ENCODE measurements around the gene HILPDA. TPM values are rescaled to one million over a fixed set of nuclear protein-coding genes. Genes with fewer than 3 reads are reported as not detected.

Gene HILPDA
- total RNA-seq, 6 experiments from 2014 or later, result 1.8 to 60.6 (median 3.6) TPM

DNA sequence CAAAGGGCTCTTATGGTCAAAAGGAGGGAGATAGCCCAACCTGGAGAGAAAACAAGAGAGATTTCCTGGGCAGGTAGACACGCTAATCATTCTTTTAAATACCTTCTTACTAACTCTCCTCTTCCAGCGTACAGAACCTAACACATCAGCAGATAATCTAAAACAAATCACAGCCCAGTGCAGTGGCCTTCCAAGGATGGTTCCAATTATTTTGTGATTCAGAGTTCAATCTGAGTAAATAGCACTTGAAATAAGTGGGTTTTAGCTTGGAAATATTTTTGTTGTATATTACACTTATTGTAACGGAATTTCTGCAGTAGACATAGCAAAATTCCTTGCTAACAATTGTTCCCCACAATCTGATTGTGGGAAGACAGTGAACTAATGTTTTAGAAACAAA, 38.6 kb upstream of the HILPDA start:
- no peak for DNase-seq
- Histone ChIP-seq H3K4me3 (no peak overlapping the region), H3K9me3 (no peaks in the 10 kb centered on the region), H3K27me3 (no peaks in the 10 kb centered on the region), H3K36me3 (no peaks in the 10 kb centered on the region), H3K27ac (no peak overlapping the region), H3K4me1 (no peaks in the 10 kb centered on the region)
- no peak for TF ChIP-seq POLR2A (IDR thresholded peaks at IDR 0.05)
- TF ChIP-seq, protein P1, sequence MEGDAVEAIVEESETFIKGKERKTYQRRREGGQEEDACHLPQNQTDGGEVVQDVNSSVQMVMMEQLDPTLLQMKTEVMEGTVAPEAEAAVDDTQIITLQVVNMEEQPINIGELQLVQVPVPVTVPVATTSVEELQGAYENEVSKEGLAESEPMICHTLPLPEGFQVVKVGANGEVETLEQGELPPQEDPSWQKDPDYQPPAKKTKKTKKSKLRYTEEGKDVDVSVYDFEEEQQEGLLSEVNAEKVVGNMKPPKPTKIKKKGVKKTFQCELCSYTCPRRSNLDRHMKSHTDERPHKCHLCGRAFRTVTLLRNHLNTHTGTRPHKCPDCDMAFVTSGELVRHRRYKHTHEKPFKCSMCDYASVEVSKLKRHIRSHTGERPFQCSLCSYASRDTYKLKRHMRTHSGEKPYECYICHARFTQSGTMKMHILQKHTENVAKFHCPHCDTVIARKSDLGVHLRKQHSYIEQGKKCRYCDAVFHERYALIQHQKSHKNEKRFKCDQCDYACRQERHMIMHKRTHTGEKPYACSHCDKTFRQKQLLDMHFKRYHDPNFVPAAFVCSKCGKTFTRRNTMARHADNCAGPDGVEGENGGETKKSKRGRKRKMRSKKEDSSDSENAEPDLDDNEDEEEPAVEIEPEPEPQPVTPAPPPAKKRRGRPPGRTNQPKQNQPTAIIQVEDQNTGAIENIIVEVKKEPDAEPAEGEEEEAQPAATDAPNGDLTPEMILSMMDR (IDR thresholded peaks at IDR 0.05), result no peak
- ATAC-seq, result no peak
- intact Hi-C loops (cut with DNase I), result no loop called here
- 85% methylated on average over 3 of the region's 3 CpGs for WGBS (ENCODE audit: insufficient coverage, low coverage, low lambda C conversion rate, missing lambda C conversion rate)

DNA sequence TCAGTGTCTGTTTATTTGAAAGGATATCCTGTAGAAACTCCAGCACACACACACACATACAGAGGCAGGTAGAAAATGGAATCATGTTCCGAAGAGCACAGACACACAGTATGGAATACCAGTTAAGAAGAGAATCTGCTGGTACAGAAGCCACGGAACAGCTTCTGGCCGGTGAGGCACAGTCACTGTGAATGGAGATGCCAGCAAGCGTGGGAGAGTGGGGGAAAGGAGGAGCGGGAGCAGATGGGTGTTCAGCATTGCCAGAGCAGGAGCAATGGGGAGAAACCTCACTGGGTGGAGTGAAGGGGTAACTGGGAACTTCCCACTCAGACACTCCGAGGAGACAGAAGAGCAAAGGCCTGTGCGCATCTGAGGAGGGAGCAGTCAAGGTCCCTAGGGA, 36.4 kb upstream of the HILPDA start:
- Histone ChIP-seq H3K27me3 (no peaks in the 10 kb centered on the region), H3K4me1 (peaks cover 0 to 9% (median 2%) of the 10 kb centered on the region in 4 donors), H3K27ac (no peak overlapping the region), H3K9me3 (no peaks in the 10 kb centered on the region), H3K4me3 (no peak overlapping the region), H3K36me3 (no peaks in the 10 kb centered on the region)
- no peak for ATAC-seq
- no peak for TF ChIP-seq POLR2A (IDR thresholded peaks at IDR 0.05)
- TF ChIP-seq, protein P1 (IDR thresholded peaks at IDR 0.05), result no peak
- WGBS (ENCODE audit: insufficient coverage, low coverage, low lambda C conversion rate, missing lambda C conversion rate), result 90% methylated on average over 5 of the region's 7 CpGs
- DNase-seq, result no peak
- intact Hi-C loops (cut with DNase I), result no loop called here

DNA sequence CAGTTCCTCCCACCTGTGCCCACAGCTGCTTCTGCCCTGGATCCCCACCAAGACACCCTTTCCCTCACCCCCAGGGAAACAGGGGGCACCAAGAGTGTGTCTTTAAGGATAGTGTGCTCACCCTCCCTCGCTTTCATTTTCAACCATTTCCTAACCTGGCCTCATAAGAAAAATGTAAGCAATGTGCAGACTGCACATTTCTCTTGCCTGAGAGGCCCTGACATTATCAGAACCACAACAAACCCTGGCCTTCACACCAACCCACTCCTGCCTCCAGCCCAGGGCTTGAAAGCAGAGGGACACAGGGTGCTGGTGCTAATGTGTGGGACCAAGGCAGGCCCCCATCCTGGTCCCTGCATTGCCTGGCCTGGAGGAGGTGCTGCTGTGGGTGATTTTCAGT, 34.9 kb upstream of the HILPDA start:
- intact Hi-C loops (cut with DNase I), result no loop called here
- DNase-seq, result no peak
- 100% methylated on average over 1 of the region's 1 CpG for WGBS (ENCODE audit: insufficient coverage, low coverage, low lambda C conversion rate, missing lambda C conversion rate)

DNA sequence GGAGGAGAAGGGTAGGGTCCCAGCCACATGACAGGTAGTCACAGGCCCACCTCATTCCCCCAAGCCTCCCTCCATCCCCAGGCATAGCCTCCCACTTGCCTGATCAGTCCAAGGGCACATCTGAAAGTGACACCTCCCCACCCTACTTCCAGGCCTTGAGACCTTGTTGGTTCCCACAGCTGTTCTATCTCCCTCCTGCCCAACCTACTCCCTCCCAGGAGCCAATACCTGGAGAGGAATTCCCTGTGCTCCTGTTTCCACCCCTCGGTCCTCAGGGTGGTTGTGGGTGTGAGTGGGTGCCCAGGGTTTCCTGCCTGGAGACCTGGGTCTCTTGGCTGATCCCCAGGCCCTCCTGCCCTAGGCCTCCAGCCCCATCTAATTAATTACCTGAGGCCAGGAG, 34.3 kb upstream of the HILPDA start:
- no peak overlapping the region for H3K4me3 ChIP-seq
- no peak for DNase-seq
- H3K36me3 ChIP-seq, result no peaks in the 10 kb centered on the region
- peaks cover 0 to 9% (median 2%) of the 10 kb centered on the region in 4 donors for H3K4me1 ChIP-seq
- H3K9me3 ChIP-seq, result no peaks in the 10 kb centered on the region
- no peak overlapping the region for H3K27ac ChIP-seq
- no peaks in the 10 kb centered on the region for H3K27me3 ChIP-seq
- no CpG with 5 or more reads among the region's 1 CpG for WGBS (ENCODE audit: insufficient coverage, low coverage, low lambda C conversion rate, missing lambda C conversion rate)
- ATAC-seq, result no peak
- no peak for TF ChIP-seq POLR2A (IDR thresholded peaks at IDR 0.05)
- TF ChIP-seq, protein P1 (IDR thresholded peaks at IDR 0.05), result no peak
- intact Hi-C loops (cut with DNase I), result no loop called here

More for the DNA sequence above, 34.9 kb upstream of the HILPDA start:
- H3K4me3 ChIP-seq, result no peak overlapping the region
- H3K4me1 ChIP-seq, result peaks cover 0 to 9% (median 2%) of the 10 kb centered on the region in 4 donors
- no peaks in the 10 kb centered on the region for H3K36me3 ChIP-seq
- no peaks in the 10 kb centered on the region for H3K27me3 ChIP-seq
- no peak for ATAC-seq
- TF ChIP-seq POLR2A (IDR thresholded peaks at IDR 0.05), result no peak
- TF ChIP-seq, protein P1 (IDR thresholded peaks at IDR 0.05), result no peak
- H3K27ac ChIP-seq, result no peak overlapping the region
- H3K9me3 ChIP-seq, result no peaks in the 10 kb centered on the region

DNA sequence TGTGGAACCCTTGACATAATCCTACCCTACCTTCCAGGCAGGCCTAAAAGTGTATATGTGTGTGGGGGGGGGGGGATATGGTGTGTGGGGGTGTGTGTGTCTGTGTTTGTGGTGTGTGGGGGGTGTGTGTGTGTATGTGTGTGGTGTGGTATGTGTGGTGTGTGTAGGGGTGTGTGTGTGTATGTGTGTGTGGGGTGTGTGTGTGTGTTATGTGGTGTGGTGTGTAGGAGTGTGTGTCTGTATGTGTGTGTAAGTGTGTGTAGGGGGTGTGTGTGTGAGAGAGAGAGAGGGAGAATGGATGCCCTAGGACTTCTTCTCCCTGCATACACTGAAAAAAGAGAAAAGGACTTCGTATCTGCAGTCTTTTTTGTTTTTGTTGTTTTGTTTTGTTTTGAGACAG, 33.6 kb upstream of the HILPDA start:
- no peaks in the 10 kb centered on the region for H3K36me3 ChIP-seq
- WGBS (ENCODE audit: insufficient coverage, low coverage, low lambda C conversion rate, missing lambda C conversion rate), result no CpG with 5 or more reads among the region's 1 CpG
- no peaks in the 10 kb centered on the region for H3K27me3 ChIP-seq
- H3K4me1 ChIP-seq, result peaks cover 0 to 9% (median 2%) of the 10 kb centered on the region in 4 donors
- TF ChIP-seq POLR2A (IDR thresholded peaks at IDR 0.05), result no peak
- TF ChIP-seq, protein P1 (IDR thresholded peaks at IDR 0.05), result no peak
- ATAC-seq (no peak), DNase-seq (no peak)
- no peak overlapping the region for H3K4me3 ChIP-seq
- intact Hi-C loops (cut with DNase I), result no loop called here
- H3K9me3 ChIP-seq, result no peaks in the 10 kb centered on the region
- H3K27ac ChIP-seq, result no peak overlapping the region
